Measurements from ENCODE around the gene PNPT1. TPM values are rescaled to one million over a fixed set of nuclear protein-coding genes. Genes with fewer than 3 reads are reported as not detected.

PNPT1 gene
- total RNA-seq, 1 experiment from 2014 or later = 50.9 TPM

- Histone ChIP-seq H3K4me2 (ENCODE audit: low read depth, low read length, poor library complexity, severe bottlenecking) (peak within 1 kb of the TSS; percentile 88), H3K4me3 (ENCODE audit: low read length) (peak within 1 kb of the TSS; percentile 84), H3K27me3 (ENCODE audit: low read length) (no peaks in the 10 kb centered on the region), H3K4me1 (ENCODE audit: low read length) (peaks cover 26% of the 10 kb centered on the region), H3K9me2 (replicated peaks; ENCODE audit: insufficient read depth, low read length) (no peaks in the 10 kb centered on the region), H3K9me3 (ENCODE audit: low read length) (no peaks in the 10 kb centered on the region), H3K36me3 (ENCODE audit: insufficient read depth, low read length) (peaks cover 33% of the 10 kb centered on the region), H3K27ac (ENCODE audit: low read length) (peak within 1 kb of the TSS; percentile 82), H2AFZ (ENCODE audit: low read length) (0 out of 2 replicates have a peak within 1 kb of the TSS, but pooled peaks have one; percentile 6), H4K20me1 (ENCODE audit: insufficient read depth, low read depth, low read length) (peaks cover 15% of the 10 kb centered on the region; the same call in 1 of the 2 replicates), H3K79me2 (ENCODE audit: low read length) (peaks cover 96% of the 10 kb centered on the region), H3K9ac (ENCODE audit: low read length) (peak within 1 kb of the TSS; percentile 99)
- peak; percentile 99 for DNase-seq
Observed at GRCh38 chr2:55617175-55618024, 76.2 kb downstream of the PNPT1 start, which contains the start of gene PPP4R3B. PPP4R3B (minus strand) TSS chr2:55617622; CDS start chr2:55617285, 337 bp downstream.

- Histone ChIP-seq H3K27ac (ENCODE audit: low read length) (peak overlapping the region; percentile 82), H2AFZ (ENCODE audit: low read length) (0 out of 2 replicates have a peak overlapping the region, but pooled peaks have one; percentile 6), H3K79me2 (ENCODE audit: low read length) (peaks cover 96% of the 10 kb centered on the region), H3K9me3 (ENCODE audit: low read length) (no peaks in the 10 kb centered on the region), H3K4me3 (ENCODE audit: low read length) (peak overlapping the region; percentile 84), H3K27me3 (ENCODE audit: low read length) (no peaks in the 10 kb centered on the region), H3K9ac (ENCODE audit: low read length) (peak overlapping the region; percentile 99), H4K20me1 (ENCODE audit: insufficient read depth, low read depth, low read length) (peaks cover 15% of the 10 kb centered on the region; the same call in 1 of the 2 replicates), H3K36me3 (ENCODE audit: insufficient read depth, low read length) (peaks cover 40% of the 10 kb centered on the region), H3K9me2 (replicated peaks; ENCODE audit: insufficient read depth, low read length) (no peaks in the 10 kb centered on the region), H3K4me1 (ENCODE audit: low read length) (peaks cover 26% of the 10 kb centered on the region), H3K4me2 (ENCODE audit: low read depth, low read length, poor library complexity, severe bottlenecking) (peak overlapping the region; percentile 84)
- peak; percentile 83 for DNase-seq
Observed at GRCh38 chr2:55616551-55617174, 77.0 kb downstream of the PNPT1 start.

GRCh38 chr2:55611997-55612396, 81.6 kb downstream of the PNPT1 start:
- peaks cover 45% of the 10 kb centered on the region for H3K36me3 ChIP-seq (ENCODE audit: insufficient read depth, low read length)
- H3K27ac ChIP-seq (ENCODE audit: low read length) = no peak overlapping the region
- peaks cover 9% of the 10 kb centered on the region for H3K4me1 ChIP-seq (ENCODE audit: low read length)

GRCh38 chr2:55610954-55611743, 82.5 kb downstream of the PNPT1 start:
- H3K27ac ChIP-seq (ENCODE audit: low read length) = no peak overlapping the region
- no peak overlapping the region for H3K4me2 ChIP-seq (ENCODE audit: low read depth, low read length, poor library complexity, severe bottlenecking)
- H3K4me1 ChIP-seq (ENCODE audit: low read length) = peaks cover 9% of the 10 kb centered on the region
- H3K9me3 ChIP-seq (ENCODE audit: low read length) = no peaks in the 10 kb centered on the region
- H3K4me3 ChIP-seq (ENCODE audit: low read length) = no peak overlapping the region
- no peak overlapping the region for H3K9ac ChIP-seq (ENCODE audit: low read length)
- DNase-seq = peak; percentile 42
- no peaks in the 10 kb centered on the region for H3K27me3 ChIP-seq (ENCODE audit: low read length)
- peaks cover 45% of the 10 kb centered on the region for H3K36me3 ChIP-seq (ENCODE audit: insufficient read depth, low read length)
- H4K20me1 ChIP-seq (ENCODE audit: insufficient read depth, low read depth, low read length) = no peaks in the 10 kb centered on the region
- no peak overlapping the region for H2AFZ ChIP-seq (ENCODE audit: low read length)
- H3K79me2 ChIP-seq (ENCODE audit: low read length) = peaks cover 97% of the 10 kb centered on the region
- H3K9me2 ChIP-seq (replicated peaks; ENCODE audit: insufficient read depth, low read length) = no peaks in the 10 kb centered on the region

More at GRCh38 chr2:55611997-55612396, 81.6 kb downstream of the PNPT1 start:
- H2AFZ ChIP-seq (ENCODE audit: low read length) = no peak overlapping the region
- H3K79me2 ChIP-seq (ENCODE audit: low read length) = peaks cover 98% of the 10 kb centered on the region
- no peaks in the 10 kb centered on the region for H3K27me3 ChIP-seq (ENCODE audit: low read length)
- no peaks in the 10 kb centered on the region for H4K20me1 ChIP-seq (ENCODE audit: insufficient read depth, low read depth, low read length)
- H3K4me3 ChIP-seq (ENCODE audit: low read length) = no peak overlapping the region
- H3K4me2 ChIP-seq (ENCODE audit: low read depth, low read length, poor library complexity, severe bottlenecking) = no peak overlapping the region
- no peaks in the 10 kb centered on the region for H3K9me2 ChIP-seq (replicated peaks; ENCODE audit: insufficient read depth, low read length)
- no peak overlapping the region for H3K9ac ChIP-seq (ENCODE audit: low read length)
- no peak for DNase-seq
- no peaks in the 10 kb centered on the region for H3K9me3 ChIP-seq (ENCODE audit: low read length)

GRCh38 chr2:55609938-55610578, 83.6 kb downstream of the PNPT1 start:
- Histone ChIP-seq H3K4me1 (ENCODE audit: low read length) (peaks cover 3% of the 10 kb centered on the region), H2AFZ (ENCODE audit: low read length) (no peak overlapping the region), H3K36me3 (ENCODE audit: insufficient read depth, low read length) (peaks cover 41% of the 10 kb centered on the region; the same call in 1 of the 2 replicates), H3K9me2 (replicated peaks; ENCODE audit: insufficient read depth, low read length) (no peaks in the 10 kb centered on the region), H3K4me2 (ENCODE audit: low read depth, low read length, poor library complexity, severe bottlenecking) (no peak overlapping the region), H3K9ac (ENCODE audit: low read length) (no peak overlapping the region), H3K27me3 (ENCODE audit: low read length) (no peaks in the 10 kb centered on the region), H4K20me1 (ENCODE audit: insufficient read depth, low read depth, low read length) (no peaks in the 10 kb centered on the region), H3K79me2 (ENCODE audit: low read length) (peaks cover 97% of the 10 kb centered on the region), H3K4me3 (ENCODE audit: low read length) (no peak overlapping the region), H3K9me3 (ENCODE audit: low read length) (no peaks in the 10 kb centered on the region), H3K27ac (ENCODE audit: low read length) (no peak overlapping the region)
- no peak for DNase-seq

- no peak overlapping the region for H3K9ac ChIP-seq (ENCODE audit: low read length)
- no peaks in the 10 kb centered on the region for H3K27me3 ChIP-seq (ENCODE audit: low read length)
- DNase-seq = no peak
- H3K36me3 ChIP-seq (ENCODE audit: insufficient read depth, low read length) = peaks cover 34% of the 10 kb centered on the region; the same call in 1 of the 2 replicates
- H3K4me1 ChIP-seq (ENCODE audit: low read length) = no peaks in the 10 kb centered on the region
- H3K79me2 ChIP-seq (ENCODE audit: low read length) = peaks cover 97% of the 10 kb centered on the region
- H3K9me3 ChIP-seq (ENCODE audit: low read length) = no peaks in the 10 kb centered on the region
- H3K4me3 ChIP-seq (ENCODE audit: low read length) = no peak overlapping the region
- no peak overlapping the region for H3K4me2 ChIP-seq (ENCODE audit: low read depth, low read length, poor library complexity, severe bottlenecking)
- no peak overlapping the region for H2AFZ ChIP-seq (ENCODE audit: low read length)
- no peaks in the 10 kb centered on the region for H4K20me1 ChIP-seq (ENCODE audit: insufficient read depth, low read depth, low read length)
- no peaks in the 10 kb centered on the region for H3K9me2 ChIP-seq (replicated peaks; ENCODE audit: insufficient read depth, low read length)
- no peak overlapping the region for H3K27ac ChIP-seq (ENCODE audit: low read length)
Observed at GRCh38 chr2:55609193-55609794, 84.3 kb downstream of the PNPT1 start.

- Histone ChIP-seq H3K27me3 (ENCODE audit: low read length) (no peaks in the 10 kb centered on the region), H4K20me1 (ENCODE audit: insufficient read depth, low read depth, low read length) (no peaks in the 10 kb centered on the region), H3K4me3 (ENCODE audit: low read length) (no peak overlapping the region), H3K4me1 (ENCODE audit: low read length) (no peaks in the 10 kb centered on the region), H3K9ac (ENCODE audit: low read length) (no peak overlapping the region), H3K79me2 (ENCODE audit: low read length) (peaks cover 97% of the 10 kb centered on the region), H3K36me3 (ENCODE audit: insufficient read depth, low read length) (peaks cover 31% of the 10 kb centered on the region; the same call in 1 of the 2 replicates), H3K9me2 (replicated peaks; ENCODE audit: insufficient read depth, low read length) (no peaks in the 10 kb centered on the region), H3K4me2 (ENCODE audit: low read depth, low read length, poor library complexity, severe bottlenecking) (no peak overlapping the region), H2AFZ (ENCODE audit: low read length) (no peak overlapping the region), H3K9me3 (ENCODE audit: low read length) (no peaks in the 10 kb centered on the region), H3K27ac (ENCODE audit: low read length) (no peak overlapping the region)
- no peak for DNase-seq
Observed at GRCh38 chr2:55607717-55608116, 85.9 kb downstream of the PNPT1 start.

Measured in Karpas-422 (cell line).